HEK293T (cell line): ENCODE measurements around the gene PSKH1.

Experiments used
- CTCF ChIA-PET: fragments of 350-600 bp; formaldehyde crosslinking; extraction: SDS; loops from one replicate; lab custom pipeline; 2021; ENCODE audit warnings: antibody characterized with exemption, inconsistent platforms; lab: Yijun Ruan, JAX
- POLR2A ChIA-PET: fragments of 350-600 bp; formaldehyde crosslinking; extraction: SDS; loops from one replicate; lab custom pipeline; 2020; ENCODE audit warnings: antibody characterized with exemption, inconsistent platforms; lab: Yijun Ruan, JAX
- DNase-seq: peaks from one replicate; pipeline ENCODE4 v3.0.0; 2012; ENCODE audit warnings: mixed read lengths; ENCODE audit errors: extremely low spot score
- ARNT ChIP-seq: fragments of 450-650 bp; IDR thresholded peaks from 2 replicates; pipeline ENCODE4 v1.6.1; 2017; ENCODE audit warnings: mild to moderate bottlenecking
- BHLHE40 ChIP-seq: fragments of 450-650 bp; IDR thresholded peaks from 2 replicates; pipeline ENCODE4 v1.6.1; 2016; ENCODE audit warnings: mild to moderate bottlenecking, moderate library complexity, borderline replicate concordance
- CTBP1 ChIP-seq: fragments of 450-650 bp; IDR thresholded peaks from 2 replicates; pipeline ENCODE4 v1.6.1; 2016; ENCODE audit warnings: borderline replicate concordance
- ELF4 ChIP-seq: fragments of 450-650 bp; IDR thresholded peaks from 2 replicates; pipeline ENCODE4 v1.6.1; 2017; ENCODE audit warnings: antibody characterized with exemption
- FOXA1 ChIP-seq: fragments of 450-650 bp; IDR thresholded peaks from 2 replicates; pipeline ENCODE4 v1.6.1; 2016; ENCODE audit warnings: mild to moderate bottlenecking
- FOXK2 ChIP-seq: fragments of 450-650 bp; IDR thresholded peaks from 2 replicates; pipeline ENCODE4 v1.6.1; 2016; ENCODE audit warnings: mild to moderate bottlenecking
- FOXM1 ChIP-seq: fragments of 450-650 bp; IDR thresholded peaks from 2 replicates; pipeline ENCODE4 v1.6.1; 2017; ENCODE audit warnings: mild to moderate bottlenecking, borderline replicate concordance
- HDGF ChIP-seq: fragments of 450-650 bp; IDR thresholded peaks from 2 replicates; pipeline ENCODE4 v1.6.1; 2017; ENCODE audit warnings: antibody characterized with exemption, borderline replicate concordance
- L3MBTL2 ChIP-seq: fragments of 450-650 bp; conservative IDR thresholded peaks from 2 replicates; pipeline ENCODE4 v1.6.1; 2016; ENCODE audit warnings: mild to moderate bottlenecking
- LEF1 ChIP-seq: fragments of 450-650 bp; IDR thresholded peaks from 2 replicates; pipeline ENCODE4 v1.6.1; 2017; ENCODE audit warnings: mild to moderate bottlenecking, borderline replicate concordance
- NFRKB ChIP-seq: fragments of 450-650 bp; IDR thresholded peaks from 2 replicates; pipeline ENCODE4 v1.6.1; 2016; ENCODE audit warnings: mild to moderate bottlenecking, moderate library complexity
- PKNOX1 ChIP-seq: fragments of 450-650 bp; IDR thresholded peaks from 2 replicates; pipeline ENCODE4 v1.6.1; 2016
- SP1 ChIP-seq: fragments of 450-650 bp; IDR thresholded peaks from 2 replicates; pipeline ENCODE4 v1.6.1; 2017
- SUZ12 ChIP-seq: fragments of 450-650 bp; IDR thresholded peaks from 2 replicates; pipeline ENCODE4 v1.6.1; 2016; ENCODE audit warnings: mild to moderate bottlenecking
- TARDBP ChIP-seq: fragments of 450-650 bp; IDR thresholded peaks from 2 replicates; pipeline ENCODE4 v1.6.1; 2016
- ZNF384 ChIP-seq: fragments of 450-650 bp; IDR thresholded peaks from 2 replicates; pipeline ENCODE4 v1.6.1; 2016

The PSKH1 gene

GRCh38 chr16:67963292-67963661 is 70.2 kb downstream of the PSKH1 start:
- ChIA-PET CTCF (no interaction called here), POLR2A (no interaction called here)
- no peak for TF ChIP-seq CTBP1
- TF ChIP-seq SUZ12, result no peak
- TF ChIP-seq LEF1, result no peak
- TF ChIP-seq ZNF384, result no peak
- no peak for TF ChIP-seq TARDBP
- TF ChIP-seq SP1, result no peak
- TF ChIP-seq FOXK2, result no peak
- DNase-seq, result no peak

GRCh38 chr16:67963662-67964321 is 70.7 kb downstream of the PSKH1 start:
- TF ChIP-seq ZNF384 (no peak), L3MBTL2 (no peak), FOXA1 (no peak), CTBP1 (no peak), ELF4 (no peak), LEF1 (no peak), SP1 (no peak), ARNT (no peak), PKNOX1 (no peak), TARDBP (no peak), FOXK2 (no peak), FOXM1 (no peak), HDGF (no peak), SUZ12 (no peak), BHLHE40 (no peak), NFRKB (no peak)
- DNase-seq, result no peak
- POLR2A ChIA-PET, result no interaction called here
- CTCF ChIA-PET, result no interaction called here

GRCh38 chr16:67964477-67965131 is 71.5 kb downstream of the PSKH1 start:
- POLR2A ChIA-PET, result no interaction called here
- no peak for DNase-seq
- no peak for TF ChIP-seq ARNT
- no peak for TF ChIP-seq NFRKB
- TF ChIP-seq ZNF384, result no peak
- TF ChIP-seq SUZ12, result no peak
- TF ChIP-seq ELF4, result no peak
- no peak for TF ChIP-seq LEF1
- TF ChIP-seq L3MBTL2, result no peak
- TF ChIP-seq PKNOX1, result no peak
- TF ChIP-seq BHLHE40, result no peak
- TF ChIP-seq HDGF, result no peak
- TF ChIP-seq SP1, result no peak
- TF ChIP-seq TARDBP, result no peak
- TF ChIP-seq FOXM1, result no peak
- TF ChIP-seq FOXA1, result no peak
- no peak for TF ChIP-seq CTBP1
- no peak for TF ChIP-seq FOXK2
- CTCF ChIA-PET, result no interaction called here

- CTCF ChIA-PET, result interaction anchor here (0.6 to 1.2 kb wide), 4 partner anchors 26 to 100 kb away, joined by 3 to 4 read pairs (median 3); no protein-coding TSS in a partner anchor
- no peak for DNase-seq
- POLR2A ChIA-PET, result interaction anchor here (1.1 to 1.2 kb wide), 3 partner anchors 9 to 306 kb away, joined by 3 to 5 read pairs (median 3); partner anchors contain the start of gene ACD
- TF ChIP-seq ARNT, result no peak
- no peak for TF ChIP-seq LEF1
- TF ChIP-seq BHLHE40, result no peak
- no peak for TF ChIP-seq SP1
- TF ChIP-seq FOXM1, result no peak
- TF ChIP-seq L3MBTL2, result no peak
- TF ChIP-seq PKNOX1, result no peak
- no peak for TF ChIP-seq ELF4
- no peak for TF ChIP-seq SUZ12
- no peak for TF ChIP-seq FOXA1
- no peak for TF ChIP-seq HDGF
- no peak for TF ChIP-seq TARDBP
- TF ChIP-seq ZNF384, result no peak
- TF ChIP-seq CTBP1, result no peak
Observed at GRCh38 chr16:67965668-67966548, 72.9 kb downstream of the PSKH1 start.

GRCh38 chr16:67966549-67967182 is 73.6 kb downstream of the PSKH1 start:
- ChIA-PET POLR2A (interaction anchor here (1.1 to 1.2 kb wide), 3 partner anchors 10 to 307 kb away, joined by 3 to 5 read pairs (median 3); partner anchors contain the start of gene ACD), CTCF (interaction anchor here (0.6 to 1.2 kb wide), 4 partner anchors 25 to 99 kb away, joined by 3 to 4 read pairs (median 3); no protein-coding TSS in a partner anchor)
- no peak for DNase-seq
- TF ChIP-seq HDGF (peak; percentile 17; the same call in 1 of the 2 replicates), PKNOX1 (no peak)
